ENCODE results near the gene SRPK3. TPM values are rescaled to one million over a fixed set of nuclear protein-coding genes. Genes with fewer than 3 reads are reported as not detected.
"Not testable (repeated sequence)": the region's sequence is repeated elsewhere in the genome, so short reads cannot be mapped to it uniquely, and the experiment has no call there.

Gene SRPK3
- total and polyA plus RNA-seq, 4 donors, result 0.05 TPM; not detected in 3

- TF ChIP-seq YY1 (IDR thresholded peaks at IDR 0.05) (no peak), JUND (IDR thresholded peaks at IDR 0.05) (no peak), TAF1 (conservative IDR thresholded peaks at IDR 0.05) (no peak), RXRA (IDR thresholded peaks at IDR 0.05) (no peak), FOXA2 (IDR thresholded peaks at IDR 0.05) (no peak), REST (IDR thresholded peaks at IDR 0.05) (no peak), ZBTB33 (IDR thresholded peaks at IDR 0.05) (no peak), ATF3 (IDR thresholded peaks at IDR 0.05) (no peak), EGR1 (IDR thresholded peaks at IDR 0.05; ENCODE audit: low read depth in 2 of 2) (no peak), HNF4G (IDR thresholded peaks at IDR 0.05) (no peak), GABPA (IDR thresholded peaks at IDR 0.05 in 1 of 2, conservative IDR thresholded peaks at IDR 0.05 in 1 of 2) (no peak), NR2F2 (IDR thresholded peaks at IDR 0.05) (no peak), MAX (IDR thresholded peaks at IDR 0.05) (no peak), HNF4A (conservative IDR thresholded peaks at IDR 0.05) (no peak), RAD21 (IDR thresholded peaks at IDR 0.05) (no peak), SP1 (IDR thresholded peaks at IDR 0.05) (no peak), FOXA1 (IDR thresholded peaks at IDR 0.05) (no peak)
- no peak overlapping the region for H3K4me3 ChIP-seq (ENCODE audit: low read depth in 1 of 3, low read length in 3 of 3)
- peaks cover 0 to 2% (median 1%) of the 10 kb centered on the region in 4 donors for H3K4me1 ChIP-seq (ENCODE audit: control insufficient read depth in 4 of 4, insufficient read depth in 4 of 4, low read length in 3 of 4)
- WGBS, result 70% methylated on average over 25 of the region's 25 CpGs
- no peak for DNase-seq (ENCODE audit: low spot score)
- no peaks in the 10 kb centered on the region for H3K9me3 ChIP-seq (ENCODE audit: control insufficient read depth in 4 of 4, low read length in 3 of 4)
- H3K36me3 ChIP-seq (ENCODE audit: control insufficient read depth in 4 of 4, insufficient read depth in 3 of 4, low read depth in 1 of 4, low read length in 3 of 4), result no peaks in the 10 kb centered on the region
- H3K27me3 ChIP-seq (ENCODE audit: control insufficient read depth in 4 of 4, insufficient read depth in 4 of 4, low read length in 3 of 4), result peaks cover 0 to 4% (median 0%) of the 10 kb centered on the region in 4 donors
- H3K9ac ChIP-seq (ENCODE audit: low read depth in 1 of 2, low read length in 2 of 2), result no peak overlapping the region
- H3K27ac ChIP-seq (ENCODE audit: low read depth in 1 of 2, low read length in 2 of 2), result no peak overlapping the region
Measured at GRCh38 chrX:153816831-153817690, 36.2 kb downstream of the SRPK3 start.

GRCh38 chrX:153818064-153818463 is 37.2 kb downstream of the SRPK3 start:
- not testable (repeated sequence) for DNase-seq (ENCODE audit: low spot score); H3K9ac ChIP-seq (ENCODE audit: low read depth in 1 of 2, low read length in 2 of 2); H3K9me3 ChIP-seq (ENCODE audit: control insufficient read depth in 4 of 4, low read length in 3 of 4); H3K4me1 ChIP-seq (ENCODE audit: control insufficient read depth in 4 of 4, insufficient read depth in 4 of 4, low read length in 3 of 4); H3K27ac ChIP-seq (ENCODE audit: low read depth in 1 of 2, low read length in 2 of 2); H3K36me3 ChIP-seq (ENCODE audit: control insufficient read depth in 4 of 4, insufficient read depth in 3 of 4, low read depth in 1 of 4, low read length in 3 of 4); H3K27me3 ChIP-seq (ENCODE audit: control insufficient read depth in 4 of 4, insufficient read depth in 4 of 4, low read length in 3 of 4); H3K4me3 ChIP-seq (ENCODE audit: low read depth in 1 of 3, low read length in 3 of 3)
- 82% methylated on average over 9 of the region's 9 CpGs for WGBS

Measured in liver (tissue), 9 donors.